HG02970 (cell line): Measurements from ENCODE around the gene PRKG1.

Source experiments
- ATAC-seq: cut with Tn5 transposase; IDR thresholded peaks from one replicate; pipeline ENCODE4 v1.9.1; 2021; ENCODE audit warnings: mild to moderate bottlenecking, moderate library complexity, moderate number of reproducible peaks; ENCODE audit not compliant: unreplicated experiment, low FRiP score

PRKG1 gene

GRCh38 chr10:52056291-52056690 is 982.0 kb downstream of the PRKG1 start:
- ATAC-seq = no peak

GRCh38 chr10:52059089-52059488 is 984.8 kb downstream of the PRKG1 start:
- no peak for ATAC-seq

GRCh38 chr10:52063159-52063558 is 988.9 kb downstream of the PRKG1 start:
- ATAC-seq = no peak

GRCh38 chr10:52064084-52064845 is 990.0 kb downstream of the PRKG1 start:
- ATAC-seq = no peak

GRCh38 chr10:52066383-52066782 is 992.1 kb downstream of the PRKG1 start:
- no peak for ATAC-seq

- ATAC-seq = no peak
These were observed 994.2 kb downstream of the PRKG1 start for GRCh38 chr10:52068485-52068884.

- ATAC-seq = no peak
These were observed 997.5 kb downstream of the PRKG1 start for GRCh38 chr10:52071814-52072213.

GRCh38 chr10:52074505-52075026 is 1000.3 kb downstream of the PRKG1 start:
- ATAC-seq = no peak

- ATAC-seq = no peak
These were observed 1003.5 kb downstream of the PRKG1 start for GRCh38 chr10:52077814-52078213.

- no peak for ATAC-seq
These were observed 1004.2 kb downstream of the PRKG1 start for GRCh38 chr10:52078397-52078937.

- no peak for ATAC-seq
These were observed 1008.0 kb downstream of the PRKG1 start for GRCh38 chr10:52082307-52082706.

- ATAC-seq = no peak
These were observed 1009.1 kb downstream of the PRKG1 start for GRCh38 chr10:52083422-52083821.

- no peak for ATAC-seq
These were observed 1018.1 kb downstream of the PRKG1 start for GRCh38 chr10:52092390-52092789.

GRCh38 chr10:52098130-52098529 is 1023.8 kb downstream of the PRKG1 start:
- ATAC-seq = no peak

- no peak for ATAC-seq
These were observed 1024.8 kb downstream of the PRKG1 start for GRCh38 chr10:52099026-52099600.

- ATAC-seq = no peak
These were observed 1025.8 kb downstream of the PRKG1 start for GRCh38 chr10:52100011-52100547.

- ATAC-seq = no peak
These were observed 1031.0 kb downstream of the PRKG1 start for GRCh38 chr10:52105301-52105700.

- no peak for ATAC-seq
These were observed 1031.7 kb downstream of the PRKG1 start for GRCh38 chr10:52106011-52106410.

GRCh38 chr10:52106899-52107298 is 1032.6 kb downstream of the PRKG1 start:
- ATAC-seq = no peak

- no peak for ATAC-seq
These were observed 1033.9 kb downstream of the PRKG1 start for GRCh38 chr10:52108236-52108635.

- ATAC-seq = no peak
These were observed 1036.3 kb downstream of the PRKG1 start for GRCh38 chr10:52110576-52110975.
